ENCODE results near the gene RBM24.

- TF ChIP-seq POLR2A (IDR thresholded peaks at IDR 0.05; ENCODE audit: low read depth, low read length) = no peak
- TF ChIP-seq JUN (IDR thresholded peaks at IDR 0.05; ENCODE audit: borderline replicate concordance, insufficient read depth, insufficient read length, low read depth) = no peak
These were observed 11.3 kb upstream of the RBM24 start for GRCh38 chr6:17269840-17270239.

All from endothelial cell of umbilical vein (primary cell).